ENCODE measurements around the gene PHLDB2.

Gene PHLDB2

GRCh38 chr3:111884411-111885018 lies 25.4 kb downstream of the PHLDB2 start:
- no peak for DNase-seq

- DNase-seq: no peak
These were observed 26.5 kb downstream of the PHLDB2 start for GRCh38 chr3:111885578-111885977.

- no peak for DNase-seq
These were observed 31.1 kb downstream of the PHLDB2 start for GRCh38 chr3:111890051-111890580.

GRCh38 chr3:111892070-111892469 lies 33.0 kb downstream of the PHLDB2 start:
- no peak for DNase-seq

- no peak for DNase-seq
These were observed 36.0 kb downstream of the PHLDB2 start for GRCh38 chr3:111895071-111895470.

GRCh38 chr3:111899966-111900365 lies 40.9 kb downstream of the PHLDB2 start:
- no peak for DNase-seq

- DNase-seq: no peak
These were observed 42.6 kb downstream of the PHLDB2 start for GRCh38 chr3:111901637-111902036.

GRCh38 chr3:111902534-111902933 lies 43.5 kb downstream of the PHLDB2 start:
- DNase-seq: no peak

GRCh38 chr3:111903067-111903511 lies 44.0 kb downstream of the PHLDB2 start:
- no peak for DNase-seq

- DNase-seq: no peak
These were observed 45.5 kb downstream of the PHLDB2 start for GRCh38 chr3:111904376-111905241.

- DNase-seq: no peak
These were observed 47.6 kb downstream of the PHLDB2 start for GRCh38 chr3:111906656-111907055.

- no peak for DNase-seq
These were observed 48.1 kb downstream of the PHLDB2 start for GRCh38 chr3:111907151-111907550.

GRCh38 chr3:111910806-111911205 lies 51.7 kb downstream of the PHLDB2 start:
- no peak for DNase-seq

- no peak for DNase-seq
These were observed 52.4 kb downstream of the PHLDB2 start for GRCh38 chr3:111911446-111911845.

- no peak for DNase-seq
These were observed 54.2 kb downstream of the PHLDB2 start for GRCh38 chr3:111913163-111913763.

GRCh38 chr3:111915905-111916304 lies 56.8 kb downstream of the PHLDB2 start:
- DNase-seq: no peak

GRCh38 chr3:111917300-111917699 lies 58.2 kb downstream of the PHLDB2 start:
- DNase-seq: no peak

- no peak for DNase-seq
These were observed 60.5 kb downstream of the PHLDB2 start for GRCh38 chr3:111919370-111920065.

GRCh38 chr3:111921181-111921580 lies 62.1 kb downstream of the PHLDB2 start:
- no peak for DNase-seq

- no peak for DNase-seq
These were observed 64.2 kb downstream of the PHLDB2 start for GRCh38 chr3:111923095-111923771.

- DNase-seq: no peak
These were observed 64.7 kb downstream of the PHLDB2 start for GRCh38 chr3:111923806-111924205.

- DNase-seq: no peak
These were observed 65.2 kb downstream of the PHLDB2 start for GRCh38 chr3:111924283-111924682.

All from activated CD4-positive, alpha-beta T cell treated with anti-CD3 and anti-CD28 coated beads for 48 hours (primary cell).